HG03460 (cell line): ENCODE data around the gene POLR2F.

Source experiments
- ATAC-seq: cut with Tn5 transposase; IDR thresholded peaks from one replicate; pipeline ENCODE4 v1.9.1; 2021; ENCODE audit not compliant: unreplicated experiment

POLR2F gene

GRCh38 chr22:37981282-37982011 is 27.9 kb downstream of the POLR2F start:
- ATAC-seq, result no peak

- no peak for ATAC-seq
Measured at GRCh38 chr22:37982151-37982785, 28.8 kb downstream of the POLR2F start.

- no peak for ATAC-seq
Measured at GRCh38 chr22:37982938-37983859, 29.7 kb downstream of the POLR2F start.

- ATAC-seq, result no peak
Measured at GRCh38 chr22:37983860-37984791, 30.6 kb downstream of the POLR2F start, which contains the start of gene SOX10. Gene SOX10 (minus strand): TSS chr22:37984555. CDS start chr22:37983784, 771 bp downstream.

GRCh38 chr22:37985050-37985585 is 31.6 kb downstream of the POLR2F start:
- no peak for ATAC-seq

- ATAC-seq, result no peak
Measured at GRCh38 chr22:37985751-37986281, 32.3 kb downstream of the POLR2F start.

GRCh38 chr22:37986371-37986770 is 32.9 kb downstream of the POLR2F start:
- no peak for ATAC-seq

GRCh38 chr22:37989146-37990045 is 35.9 kb downstream of the POLR2F start:
- no peak for ATAC-seq

GRCh38 chr22:37990301-37990700 is 36.8 kb downstream of the POLR2F start:
- no peak for ATAC-seq

GRCh38 chr22:37990862-37991261 is 37.4 kb downstream of the POLR2F start:
- no peak for ATAC-seq

GRCh38 chr22:37991731-37992442 is 38.4 kb downstream of the POLR2F start:
- no peak for ATAC-seq

- ATAC-seq, result no peak
Measured at GRCh38 chr22:37994049-37994448, 40.5 kb downstream of the POLR2F start.

GRCh38 chr22:37994982-37995381 is 41.5 kb downstream of the POLR2F start:
- ATAC-seq, result no peak

- no peak for ATAC-seq
Measured at GRCh38 chr22:37995460-37995859, 42.0 kb downstream of the POLR2F start.

GRCh38 chr22:37996079-37996478 is 42.6 kb downstream of the POLR2F start:
- ATAC-seq, result no peak

- no peak for ATAC-seq
Measured at GRCh38 chr22:37996515-37997246, 43.2 kb downstream of the POLR2F start.

- ATAC-seq, result no peak
Measured at GRCh38 chr22:37998543-37998942, 45.0 kb downstream of the POLR2F start.

- ATAC-seq, result no peak
Measured at GRCh38 chr22:37999236-37999635, 45.7 kb downstream of the POLR2F start.
